Skin epidermis (tissue), 12 donors: ENCODE data around the gene HACD3.

Experiments
- H3K27ac ChIP-seq, 21 experiments: fragments of 200-600 bp; sonication (generic) in 11 of 21; one replicate each; pipeline ENCODE4 v1.5.0; 2020; ENCODE audit warnings: mild to moderate bottlenecking in 3 of 21, inconsistent platforms in 2 of 21, moderate library complexity in 2 of 21
- H3K4me3 ChIP-seq, 7 experiments: fragments of 200-600 bp; sonication (generic) in 2 of 7; one replicate each; pipeline ENCODE4 v1.5.0; 2020; ENCODE audit warnings: inconsistent platforms in 2 of 7, mild to moderate bottlenecking in 2 of 7, moderate library complexity in 1 of 7

Gene HACD3, protein sequence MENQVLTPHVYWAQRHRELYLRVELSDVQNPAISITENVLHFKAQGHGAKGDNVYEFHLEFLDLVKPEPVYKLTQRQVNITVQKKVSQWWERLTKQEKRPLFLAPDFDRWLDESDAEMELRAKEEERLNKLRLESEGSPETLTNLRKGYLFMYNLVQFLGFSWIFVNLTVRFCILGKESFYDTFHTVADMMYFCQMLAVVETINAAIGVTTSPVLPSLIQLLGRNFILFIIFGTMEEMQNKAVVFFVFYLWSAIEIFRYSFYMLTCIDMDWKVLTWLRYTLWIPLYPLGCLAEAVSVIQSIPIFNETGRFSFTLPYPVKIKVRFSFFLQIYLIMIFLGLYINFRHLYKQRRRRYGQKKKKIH

DNA sequence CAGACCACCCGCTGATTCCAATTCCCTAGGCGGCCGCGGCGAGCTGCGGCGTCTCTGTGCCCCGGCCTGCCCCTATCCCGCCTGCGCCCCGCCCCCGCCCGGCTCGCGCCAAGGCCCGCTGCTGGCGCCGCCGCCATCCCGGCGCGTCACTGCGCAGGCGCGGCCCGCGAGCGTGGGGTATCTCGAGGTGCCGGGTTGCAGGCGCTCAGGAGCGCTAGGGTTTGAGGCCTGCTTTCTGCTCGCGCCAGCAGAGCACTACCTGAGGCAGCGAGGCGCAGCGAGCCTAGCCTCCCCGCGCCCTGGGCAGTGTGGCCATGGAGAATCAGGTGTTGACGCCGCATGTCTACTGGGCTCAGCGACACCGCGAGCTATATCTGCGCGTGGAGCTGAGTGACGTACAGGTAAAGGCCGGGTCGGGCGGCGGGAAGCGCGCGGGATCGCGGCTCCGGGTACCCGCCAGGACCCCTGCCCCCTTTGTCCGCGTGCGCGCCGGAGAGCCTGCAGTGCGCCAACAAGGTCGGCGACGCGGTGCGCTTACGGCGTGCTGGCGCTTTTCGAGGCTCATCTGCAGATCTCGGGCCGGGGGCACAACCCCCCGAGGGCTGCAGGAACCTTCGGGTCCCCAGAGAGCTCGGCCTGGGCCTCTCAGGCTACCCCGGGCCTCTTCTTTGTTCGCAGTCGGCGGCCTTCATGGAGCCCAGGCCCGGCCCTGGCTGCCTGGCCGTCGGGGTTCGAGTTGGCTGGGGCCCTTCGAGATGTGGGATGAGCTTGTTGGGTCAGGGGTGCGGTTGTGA, at the start of gene HACD3:
TSS of gene HACD3 (plus strand) at position 146 of the 794 bp plus-strand sequence. CDS start at position 315, 169 bp downstream.
- Histone ChIP-seq H3K4me3 (peak within 1 kb of the TSS; percentile 59 to 82 (median 80)), H3K27ac (peak within 1 kb of the TSS; percentile 27 to 82 (median 72))

DNA sequence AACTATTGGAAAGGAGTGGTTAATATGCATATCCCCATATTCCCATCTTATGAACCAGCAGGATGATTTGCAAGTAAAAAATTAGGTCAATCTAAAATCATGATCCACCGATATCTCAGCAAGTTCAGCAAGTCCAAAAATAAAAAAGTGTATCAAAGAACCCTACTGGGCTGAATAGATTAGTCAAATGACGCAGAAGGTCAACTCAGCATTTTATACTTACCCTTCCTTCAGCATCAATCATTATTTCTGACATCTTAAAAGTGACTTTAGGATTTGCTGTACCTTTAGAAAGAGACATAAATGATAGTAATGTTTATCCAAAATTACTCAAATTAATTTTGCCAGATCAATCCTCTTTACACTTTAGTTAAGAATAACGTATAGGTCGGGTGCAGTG, 45.4 kb upstream of the HACD3 start:
- Histone ChIP-seq H3K27ac (no peak overlapping the region), H3K4me3 (no peak overlapping the region)

DNA sequence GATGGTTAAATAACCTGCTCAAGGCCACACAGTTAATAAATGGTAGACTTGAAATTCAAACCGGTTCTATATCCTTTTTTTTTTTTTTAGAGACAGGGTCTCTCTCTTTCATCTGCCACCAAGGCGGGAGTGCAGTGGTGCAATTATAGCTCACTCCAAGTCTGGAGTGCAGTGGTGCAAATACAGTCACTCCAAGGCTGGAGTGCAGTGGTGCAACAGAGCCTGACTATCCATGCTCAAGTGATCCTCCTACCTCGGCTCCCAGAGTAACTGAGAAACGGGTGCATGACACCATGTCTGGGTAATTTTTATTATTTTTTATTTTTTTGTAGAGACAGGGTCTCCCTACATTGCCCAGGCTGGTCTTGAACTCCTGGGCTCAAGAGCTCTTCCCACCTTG, 36.2 kb upstream of the HACD3 start:
- Histone ChIP-seq H3K27ac (no peak overlapping the region), H3K4me3 (no peak overlapping the region)

DNA sequence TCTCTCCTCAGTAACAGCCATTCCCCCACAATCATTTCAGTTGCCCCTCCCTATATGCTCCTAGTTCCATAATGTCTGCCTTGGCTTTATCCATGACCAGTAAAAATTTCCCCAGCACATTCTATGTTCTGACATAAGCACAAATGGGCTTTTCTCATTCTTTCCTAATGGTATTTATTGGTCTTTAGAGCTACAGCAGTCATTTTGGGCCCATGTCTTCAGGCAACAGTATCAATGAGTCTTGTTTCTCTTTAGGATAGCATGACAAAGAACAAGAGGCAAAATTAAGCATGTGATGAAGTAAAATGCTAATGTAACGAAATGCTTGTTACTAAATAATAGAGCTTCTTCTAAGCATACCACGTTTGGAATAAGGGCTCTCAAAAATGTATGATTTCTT, 20.9 kb upstream of the HACD3 start:
- H3K27ac ChIP-seq, result no peak overlapping the region
- H3K4me3 ChIP-seq, result no peak overlapping the region

DNA sequence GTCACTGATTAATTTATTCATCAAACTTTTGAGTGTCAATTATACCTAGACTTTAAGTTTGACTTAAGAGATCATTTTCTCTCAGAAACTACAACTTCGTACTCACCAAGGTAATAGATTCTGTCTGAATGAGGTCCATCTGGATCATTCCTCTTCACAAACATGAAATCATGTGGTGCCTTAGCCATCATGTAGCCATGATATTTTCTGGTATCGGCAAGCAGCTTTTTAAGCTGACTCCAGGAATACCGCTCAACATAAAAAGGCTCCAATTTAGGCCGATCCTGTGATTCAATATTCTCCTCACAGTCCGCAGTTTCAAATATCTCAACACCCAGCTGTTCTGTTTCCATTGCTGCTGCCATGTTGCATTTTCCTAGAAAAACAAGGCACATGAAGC, 18.1 kb upstream of the HACD3 start:
- peak overlapping the region in 14 of 21 experiments; percentile 12 to 75 (median 46) for H3K27ac ChIP-seq
- H3K4me3 ChIP-seq, result no peak overlapping the region

DNA sequence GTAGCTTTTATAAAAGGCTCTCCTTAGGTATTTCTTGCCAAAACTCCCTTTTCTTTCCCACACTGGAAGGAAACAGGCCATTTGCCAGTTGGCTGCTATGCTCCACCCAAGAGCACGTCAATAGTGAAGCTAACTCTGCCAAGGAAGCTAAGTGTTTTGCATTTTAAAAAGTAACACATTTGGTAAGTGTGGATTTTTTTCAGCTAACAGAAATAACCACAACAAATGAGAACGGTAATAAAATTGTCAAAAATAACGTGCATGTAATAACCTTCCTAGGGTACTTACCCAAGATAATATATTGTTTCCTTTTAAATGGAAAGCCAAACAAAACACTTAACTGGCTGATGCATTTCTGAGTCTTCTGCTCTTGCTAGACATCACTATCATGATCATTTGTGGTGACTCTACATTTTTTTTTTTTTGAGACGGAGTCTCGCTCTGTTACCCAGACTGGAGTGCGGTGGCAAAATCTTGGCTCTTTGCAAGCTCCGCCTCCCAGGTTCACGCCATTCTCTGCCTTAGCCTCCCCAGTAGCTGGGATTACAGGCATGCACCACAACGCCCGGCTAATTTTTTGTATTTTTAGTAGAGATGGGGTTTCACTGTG, 17.4 kb upstream of the HACD3 start:
- Histone ChIP-seq H3K4me3 (peak overlapping the region in 1 of 7 experiments; percentile 18), H3K27ac (peak overlapping the region in 14 of 21 experiments; percentile 12 to 75 (median 42))

DNA sequence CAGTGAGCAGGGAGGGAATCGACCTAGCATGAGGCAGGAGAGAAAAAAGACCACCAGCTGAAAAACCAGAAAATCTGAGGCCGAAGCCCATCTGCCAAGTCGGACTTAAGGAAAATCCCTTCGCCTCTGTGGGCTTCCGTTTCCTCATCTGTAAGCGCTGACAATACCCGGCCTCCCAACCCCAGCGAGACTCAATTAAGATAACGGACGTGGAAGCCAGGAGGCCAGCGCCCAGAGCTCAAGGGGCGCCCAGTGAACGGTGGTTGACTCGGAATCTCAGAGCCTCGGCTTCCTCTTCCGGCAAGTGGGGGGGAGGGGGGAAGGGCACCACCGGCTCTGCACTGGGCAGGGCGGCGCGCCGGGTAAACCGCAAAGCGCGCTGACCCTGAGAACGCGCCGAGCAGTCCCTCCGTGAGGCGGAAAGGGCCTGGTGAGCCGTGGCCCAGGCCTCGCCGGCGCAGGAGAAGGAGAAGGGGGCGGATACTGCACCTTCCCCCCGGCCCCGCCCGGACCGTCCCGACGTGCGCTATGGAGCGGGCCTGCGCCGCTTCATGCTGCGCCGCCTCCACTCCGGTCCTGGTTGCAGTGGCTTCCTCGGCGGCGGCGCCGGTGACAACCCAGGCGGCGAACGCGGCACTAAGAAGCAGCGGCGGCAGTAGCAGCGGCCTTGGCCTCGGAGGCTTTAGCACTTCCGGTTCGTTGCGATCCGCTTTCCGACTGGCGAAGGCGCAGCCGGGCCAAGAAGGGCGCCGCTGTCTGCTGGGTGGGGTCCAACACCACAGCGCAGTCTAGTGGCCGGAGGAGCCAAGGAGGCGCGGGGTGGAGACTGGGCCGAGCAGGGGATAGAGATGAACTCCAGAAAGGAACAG, 13.0 kb upstream of the HACD3 start, which contains the start of gene DPP8:
TSS of gene DPP8 (minus strand) at position 693 of the 869 bp plus-strand sequence. CDS start 5,136 bp downstream, outside the sequence.
- Histone ChIP-seq H3K4me3 (peak within 1 kb of the TSS; percentile 55 to 100 (median 96)), H3K27ac (peak within 1 kb of the TSS; percentile 80 to 99 (median 95))

DNA sequence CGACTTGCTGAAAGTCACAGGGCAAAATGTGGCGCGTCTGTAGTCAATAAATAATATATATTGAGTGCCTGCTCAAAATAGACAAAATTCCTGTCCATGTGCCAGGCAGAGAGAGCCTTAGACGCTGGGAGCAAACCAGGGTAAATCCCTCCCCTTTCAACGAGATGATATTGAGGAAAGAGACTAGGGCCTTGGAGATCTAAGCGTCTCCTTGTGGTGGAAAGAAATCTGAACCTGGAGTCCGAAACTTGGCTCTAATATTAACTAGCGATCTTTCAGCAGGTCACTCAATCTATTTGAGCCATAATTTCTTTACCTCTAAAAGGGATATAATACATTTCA, 12.4 kb upstream of the HACD3 start:
- Histone ChIP-seq H3K4me3 (peak overlapping the region in 5 of 7 experiments; percentile 80 to 100 (median 98)), H3K27ac (peak overlapping the region in 12 of 21 experiments; percentile 80 to 99 (median 96))

DNA sequence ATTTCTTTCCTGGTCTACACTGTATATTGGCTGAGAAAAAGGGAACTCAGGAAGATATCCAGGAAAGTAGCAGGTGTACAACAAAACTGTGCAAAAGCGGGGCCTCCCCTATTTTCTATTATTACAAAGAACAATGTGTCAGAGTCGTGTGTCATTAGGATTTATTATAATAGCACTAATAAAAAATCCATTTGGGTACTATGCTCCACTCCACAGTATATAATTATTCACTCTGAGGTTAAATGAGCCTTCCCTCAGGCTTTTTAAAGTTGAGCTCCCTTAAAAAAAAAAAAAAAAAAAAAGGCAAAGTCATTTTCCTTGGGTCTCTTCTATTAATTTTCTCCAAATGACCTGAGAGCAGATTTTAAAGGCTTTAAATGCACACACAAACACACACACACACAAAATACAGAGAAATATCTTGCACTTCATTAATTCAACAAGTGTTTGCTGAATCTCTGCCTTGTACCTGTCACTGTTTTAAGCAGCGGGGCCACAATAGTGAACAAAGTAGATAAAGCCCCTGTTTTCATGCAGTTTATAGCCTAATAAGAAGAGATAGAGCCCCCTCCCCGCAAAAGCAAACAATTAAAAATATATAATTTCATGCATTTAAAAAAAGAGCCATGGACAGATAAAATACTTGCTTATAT, 11.5 kb upstream of the HACD3 start:
- no peak overlapping the region for H3K4me3 ChIP-seq
- H3K27ac ChIP-seq, result no peak overlapping the region

DNA sequence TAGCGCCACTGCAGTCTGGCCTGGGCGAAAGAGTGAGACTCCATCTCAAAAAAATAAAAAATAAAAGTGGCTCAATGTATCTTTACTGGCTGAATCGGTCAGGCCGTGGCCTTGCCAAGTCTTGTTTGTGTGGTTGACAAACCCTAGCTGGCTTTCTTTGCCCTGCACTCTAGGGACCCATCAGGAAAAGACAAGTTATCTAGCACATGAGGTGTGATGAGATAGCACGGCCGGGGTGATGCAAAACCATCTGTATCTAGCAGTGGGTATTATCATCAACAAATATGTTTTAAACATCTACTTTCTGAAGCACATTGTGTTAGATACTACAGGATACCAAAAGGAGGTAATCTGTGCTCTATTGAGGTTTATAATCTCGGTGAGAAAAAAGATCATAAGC, 8.9 kb upstream of the HACD3 start:
- Histone ChIP-seq H3K4me3 (no peak overlapping the region), H3K27ac (no peak overlapping the region)

DNA sequence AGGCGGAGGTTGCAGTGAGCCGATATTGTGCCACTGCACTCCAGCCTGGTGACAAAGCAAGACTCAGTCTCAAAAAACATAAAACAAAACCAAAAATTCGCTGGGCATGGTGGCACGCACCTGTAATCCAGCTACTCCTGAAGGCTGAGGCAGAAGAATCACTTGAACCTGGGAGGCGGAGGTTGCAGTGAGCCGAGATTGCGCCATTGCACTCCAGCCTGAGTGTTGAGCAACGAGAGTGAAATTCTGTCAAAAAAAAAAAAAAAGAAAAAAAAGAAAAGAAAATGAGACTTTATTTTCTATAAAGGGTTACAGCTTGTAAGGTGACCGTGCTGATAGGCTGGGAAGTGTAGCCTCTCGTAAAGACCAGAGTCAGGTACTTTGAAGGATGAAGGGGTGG, 6.0 kb upstream of the HACD3 start:
- Histone ChIP-seq H3K27ac (no peak overlapping the region), H3K4me3 (no peak overlapping the region)

DNA sequence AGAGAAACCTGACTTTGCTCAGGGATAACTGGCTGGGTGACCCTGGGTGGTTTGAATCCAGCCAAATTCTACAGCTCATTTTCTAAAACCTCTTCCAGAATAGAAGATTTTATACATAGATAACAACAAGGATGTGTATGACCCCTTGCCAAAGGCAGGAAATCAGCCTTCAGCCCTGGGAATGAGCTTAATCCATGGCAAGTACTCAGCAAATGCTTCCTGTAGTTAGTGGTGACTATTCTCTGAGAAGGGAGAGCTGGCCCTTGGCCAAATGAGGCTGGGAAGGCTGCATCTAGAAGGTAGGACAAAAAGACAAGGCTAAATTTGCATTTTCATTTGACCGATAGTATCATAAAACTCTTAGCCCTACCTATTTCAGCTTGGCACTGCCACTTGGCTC, 4.6 kb upstream of the HACD3 start:
- Histone ChIP-seq H3K27ac (peak overlapping the region in 1 of 21 experiments; percentile 14), H3K4me3 (no peak overlapping the region)

DNA sequence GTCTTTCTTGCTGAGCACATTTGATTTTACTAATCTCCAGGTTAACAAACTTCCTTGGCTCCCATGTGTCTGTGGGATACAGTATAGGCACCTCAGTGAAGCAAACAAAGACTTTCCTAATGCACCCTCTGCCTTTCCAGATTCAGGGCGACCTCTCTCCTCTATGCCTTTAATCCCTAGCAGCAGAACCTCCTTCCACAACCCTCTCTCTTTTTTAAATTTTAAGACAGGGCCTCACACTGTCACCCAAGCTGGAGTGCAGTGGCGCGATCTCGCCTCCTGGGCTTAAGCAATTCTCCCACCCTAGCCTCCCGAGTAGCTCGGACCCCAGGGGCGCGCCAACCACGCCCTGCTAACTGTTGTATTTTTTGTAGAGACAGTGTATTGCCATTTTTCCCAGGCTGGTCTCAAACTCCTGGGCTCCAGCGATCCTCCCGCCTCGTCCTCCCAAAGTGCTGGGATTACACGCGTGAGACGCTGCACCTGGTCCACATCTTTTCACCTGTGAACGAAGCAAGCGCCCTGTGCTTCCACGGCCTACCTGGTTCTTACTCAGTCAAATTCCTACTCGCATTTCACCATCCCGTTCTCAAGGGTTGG, 1.7 kb upstream of the HACD3 start:
- H3K27ac ChIP-seq, result no peak overlapping the region
- H3K4me3 ChIP-seq, result no peak overlapping the region

DNA sequence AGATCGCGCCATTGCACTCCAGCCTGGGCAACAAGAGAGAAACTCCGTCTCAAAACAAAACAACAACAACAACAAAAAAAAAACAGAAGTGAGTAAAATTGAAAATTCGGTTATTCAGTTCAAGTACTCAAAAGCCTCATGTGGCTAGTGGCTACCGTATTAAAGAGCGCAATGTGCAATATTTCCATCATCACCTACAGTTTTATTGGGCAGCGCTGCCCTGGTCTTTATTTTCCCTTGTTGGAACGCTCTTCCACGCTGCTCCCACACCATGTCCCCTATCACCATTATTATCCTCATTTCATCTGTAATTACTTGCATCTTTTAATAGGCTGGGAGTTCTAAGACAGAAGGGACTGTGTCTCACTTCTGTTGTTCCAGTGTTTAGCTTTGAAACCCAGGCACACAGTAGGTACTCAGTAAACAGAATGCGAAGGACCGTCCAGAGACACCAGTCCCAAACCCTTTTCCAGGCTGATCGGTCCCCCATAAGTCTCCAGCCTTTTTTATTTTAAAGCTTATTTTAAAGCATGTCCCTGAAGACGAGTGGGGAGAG, 423 bp upstream of the HACD3 start:
- H3K27ac ChIP-seq, result peak overlapping the region in 17 of 21 experiments; percentile 1 to 82 (median 72)
- peak overlapping the region; percentile 59 to 82 (median 80) for H3K4me3 ChIP-seq

DNA sequence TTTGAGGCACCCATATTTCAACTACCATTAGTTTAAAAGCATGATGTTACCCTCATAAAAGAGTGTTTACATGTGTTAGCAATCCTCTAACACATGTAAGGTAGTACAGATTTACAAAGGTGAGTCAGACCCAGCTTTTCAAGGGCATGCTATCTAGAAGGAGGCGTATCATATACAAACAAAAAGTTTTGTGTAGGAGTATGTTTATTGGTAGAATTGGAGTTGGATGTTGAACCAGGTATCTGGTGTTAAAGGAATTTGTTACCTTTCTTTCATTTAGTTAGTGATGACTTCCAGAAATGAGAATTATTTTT, 2.4 kb downstream of the HACD3 start:
- peak overlapping the region in 3 of 21 experiments; percentile 16 to 50 (median 49) for H3K27ac ChIP-seq
- H3K4me3 ChIP-seq, result no peak overlapping the region

DNA sequence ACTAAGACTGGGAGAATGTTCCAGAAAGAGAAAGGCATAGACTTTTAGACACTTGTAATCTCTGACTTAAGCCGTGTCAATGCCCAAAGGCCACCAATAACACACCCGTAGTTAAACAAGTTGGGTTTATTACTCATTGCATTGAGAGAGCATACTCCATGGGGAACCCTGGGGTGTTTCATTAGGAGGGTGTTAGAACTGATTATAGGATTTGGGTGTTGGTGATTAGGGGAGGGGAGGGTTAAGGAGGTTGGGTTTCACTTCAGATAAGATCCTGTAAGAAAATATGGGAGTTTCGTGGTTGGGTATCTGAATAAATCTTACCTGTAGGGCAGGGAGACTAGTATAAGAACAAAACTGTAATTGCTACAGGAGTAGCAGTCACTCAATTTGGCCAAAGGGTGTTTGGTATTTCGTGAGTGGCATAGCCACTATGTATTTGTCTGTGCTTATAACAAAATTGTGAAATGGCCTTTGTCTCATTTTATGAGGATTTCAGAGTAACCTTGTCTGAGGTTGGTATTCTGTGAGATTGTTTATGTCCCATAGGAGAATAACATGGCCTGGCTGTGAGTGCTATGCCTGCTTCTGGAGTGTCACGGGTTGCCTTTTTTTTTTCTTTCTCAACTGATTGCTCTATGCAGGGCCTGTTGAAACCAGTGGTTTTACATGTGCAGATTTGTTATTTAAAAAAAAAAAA, 2.9 kb downstream of the HACD3 start:
- Histone ChIP-seq H3K4me3 (no peak overlapping the region), H3K27ac (peak overlapping the region in 5 of 21 experiments; percentile 14 to 50 (median 18))

DNA sequence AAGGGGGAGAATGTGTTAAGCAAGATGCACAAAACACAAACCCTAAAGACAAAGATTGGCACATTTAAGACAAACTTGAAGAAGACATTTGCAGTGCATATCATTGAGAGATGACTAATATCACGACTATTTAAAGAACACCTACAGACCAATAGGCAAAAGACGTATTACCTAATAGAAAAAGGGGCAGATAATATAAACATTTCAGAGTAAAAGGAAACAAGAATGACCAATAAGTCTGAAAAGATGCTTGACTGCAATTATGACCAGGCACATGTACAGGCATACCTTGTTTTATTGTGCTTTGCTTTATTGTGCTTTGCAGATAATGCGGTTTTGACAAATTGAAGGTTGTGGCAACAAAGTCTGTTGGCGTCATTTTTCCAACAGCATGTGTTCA, 4.9 kb downstream of the HACD3 start:
- Histone ChIP-seq H3K27ac (no peak overlapping the region), H3K4me3 (no peak overlapping the region)

DNA sequence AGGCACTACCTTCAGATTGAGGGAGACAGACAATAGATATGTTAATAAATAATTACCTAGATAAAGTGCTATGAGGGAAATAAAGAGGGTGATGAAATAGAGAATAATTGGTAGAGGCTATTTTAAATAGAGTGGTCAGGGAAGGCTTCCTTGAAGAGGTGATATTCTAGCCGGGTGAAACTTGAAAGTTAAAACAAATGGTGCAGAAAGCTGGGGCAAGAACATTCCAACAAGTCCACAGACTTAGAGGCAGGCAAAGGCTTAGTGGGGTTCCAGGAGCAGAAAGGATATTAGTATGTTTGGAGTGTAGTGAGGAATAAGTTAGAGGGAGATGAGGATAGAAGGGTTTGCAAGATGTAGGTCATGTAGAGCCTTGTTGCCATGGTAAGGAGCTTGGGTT, 10.1 kb downstream of the HACD3 start:
- no peak overlapping the region for H3K4me3 ChIP-seq

More for the DNA sequence above, 10.1 kb downstream of the HACD3 start:
- H3K27ac ChIP-seq, result no peak overlapping the region
